Endothelial cell of umbilical vein (primary cell): ENCODE measurements around the gene EXO5. TPM values are rescaled to one million over a fixed set of nuclear protein-coding genes. Genes with fewer than 3 reads are reported as not detected.

Experiments
- BruUV-seq: library from RNA; stranded (reverse); fragments of 400-500 nt; replicated peaks from 2 replicates; lab custom pipeline; 2021; lab: Mats Ljungman, UMichigan
- CTCF ChIA-PET: fragments of 300-600, 350-600 bp; sonication (Branson Sonifier 250); formaldehyde crosslinking; loops from one replicate; lab custom pipeline; 2021; ENCODE audit warnings: antibody characterized with exemption, inconsistent platforms; lab: Charles Lee
- POLR2A ChIA-PET: fragments of 300-600, 350-600 bp; sonication (Branson Sonifier 250); formaldehyde crosslinking; loops from one replicate; lab custom pipeline; 2021; ENCODE audit warnings: antibody characterized with exemption, inconsistent platforms; lab: Charles Lee
- DNase-seq: peaks from one replicate; pipeline ENCODE4 v3.0.0-alpha.2; 2011; ENCODE audit warnings: low read depth, low spot score
- FAIRE-seq: peaks from 2 replicates; lab custom pipeline; 2011; peaks lifted over from hg19 to GRCh38; lab: Jason Lieb, UNC
- H2AFZ ChIP-seq: 2 replicates; pipeline ENCODE4 v1.6.0; 2012; ENCODE audit warnings: low read depth, low read length, control low read depth, inconsistent platforms
- H3K27ac ChIP-seq: 2 replicates; pipeline ENCODE4 v1.5.1; 2011; ENCODE audit warnings: low read depth, mild to moderate bottlenecking, control low read depth, low read length, moderate library complexity; ENCODE audit not compliant: insufficient read depth
- H3K27me3 ChIP-seq, 2 experiments: 2 replicates each; pipeline versions ENCODE4 v1.6.0 to v1.6.1; 2011; ENCODE audit warnings: low read length in 2 of 2, mixed read lengths in 1 of 2; ENCODE audit not compliant: control insufficient read depth in 2 of 2, insufficient read depth in 2 of 2
- H3K36me3 ChIP-seq, 2 experiments: 2 replicates in 1 of 2; 3 replicates in 1 of 2; pipeline ENCODE4 v1.5.1; 2011; ENCODE audit warnings: low read length in 2 of 2, mild to moderate bottlenecking in 1 of 2, moderate library complexity in 1 of 2; ENCODE audit not compliant: control insufficient read depth in 2 of 2, insufficient read depth in 2 of 2; ENCODE audit errors: extremely low read depth in 1 of 2
- H3K4me1 ChIP-seq: 3 replicates; pipeline ENCODE4 v1.5.1; 2011; ENCODE audit warnings: mild to moderate bottlenecking, low read length; ENCODE audit not compliant: control insufficient read depth, insufficient read depth; ENCODE audit errors: extremely low read depth
- H3K4me2 ChIP-seq: 2 replicates; pipeline ENCODE4 v1.6.1; 2011; ENCODE audit warnings: low read length, control low read depth, mixed read lengths; ENCODE audit not compliant: insufficient read depth
- H3K4me3 ChIP-seq, 3 experiments: fragments of 200-600 bp in 1 of 3; sonication (generic), shearing (Covaris generic) in 1 of 3; replicated peaks in 1 of 3; 2 replicates each; pipeline ENCODE4 v1.5.1; 2011 to 2016; ENCODE audit warnings: control low read depth in 3 of 3, low read length in 3 of 3, mild to moderate bottlenecking in 2 of 3, inconsistent platforms in 1 of 3, low read depth in 1 of 3, moderate library complexity in 1 of 3; ENCODE audit not compliant: insufficient read depth in 1 of 3
- H3K79me2 ChIP-seq: 2 replicates; pipeline ENCODE4 v1.6.0; 2012; ENCODE audit warnings: low read length, inconsistent platforms; ENCODE audit not compliant: control insufficient read depth, insufficient read depth
- H3K9ac ChIP-seq: replicated peaks from 2 replicates; pipeline ENCODE3; 2011; ENCODE audit warnings: low read length, control low read depth; ENCODE audit not compliant: insufficient read depth; ENCODE audit errors: extremely low read depth
- H3K9me1 ChIP-seq: replicated peaks from 3 replicates; pipeline ENCODE4 v1.6.0; 2011; ENCODE audit warnings: mild to moderate bottlenecking, low read length; ENCODE audit not compliant: control insufficient read depth, insufficient read depth; ENCODE audit errors: extremely low read depth
- H3K9me3 ChIP-seq: replicated peaks from 2 replicates; pipeline ENCODE4 v1.5.1; 2012; ENCODE audit warnings: low read length, inconsistent platforms; ENCODE audit not compliant: control insufficient read depth, insufficient read depth
- H4K20me1 ChIP-seq: replicated peaks from 2 replicates; pipeline ENCODE3; 2011; ENCODE audit warnings: mild to moderate bottlenecking, low read length; ENCODE audit not compliant: control insufficient read depth, insufficient read depth; ENCODE audit errors: extremely low read depth
- CTCF ChIP-seq, 2 donors: IDR thresholded peaks; 1 replicate in 1 of 2; 2 replicates in 1 of 2; pipeline ENCODE4 v1.5.1; 2011; ENCODE audit warnings: low read length in 2 of 2, mild to moderate bottlenecking in 2 of 2, moderate library complexity in 2 of 2, control low read depth in 1 of 2, inconsistent platforms in 1 of 2, low read depth in 1 of 2; ENCODE audit not compliant: insufficient read depth in 1 of 2; ENCODE audit errors: extremely low read depth in 1 of 2
- EZH2 ChIP-seq: IDR thresholded peaks from 2 replicates; pipeline ENCODE4 v1.6.1; 2012; ENCODE audit warnings: borderline replicate concordance, low read depth, mild to moderate bottlenecking, moderate library complexity, low read length, inconsistent platforms; ENCODE audit not compliant: severe bottlenecking
- FOS ChIP-seq: IDR thresholded peaks from 2 replicates; pipeline ENCODE4 v1.6.1; 2011; ENCODE audit warnings: mild to moderate bottlenecking, low read length, moderate library complexity, borderline replicate concordance; ENCODE audit not compliant: insufficient read depth
- GATA2 ChIP-seq: IDR thresholded peaks from 2 replicates; pipeline ENCODE4 v1.7.0; 2011; ENCODE audit warnings: low read depth, mild to moderate bottlenecking, moderate library complexity, mixed read lengths, low read length; ENCODE audit not compliant: insufficient read length, insufficient read depth
- JUN ChIP-seq: IDR thresholded peaks from 2 replicates; pipeline ENCODE4 v1.6.1; 2011; ENCODE audit warnings: borderline replicate concordance, low read depth; ENCODE audit not compliant: insufficient read length, insufficient read depth
- MYC ChIP-seq: IDR thresholded peaks from one replicate; pipeline ENCODE4 v1.6.1; 2011; ENCODE audit warnings: mild to moderate bottlenecking, low read depth, low read length
- POLR2A ChIP-seq: IDR thresholded peaks from 2 replicates; pipeline ENCODE4 v1.6.1; 2012; ENCODE audit warnings: low read depth, mild to moderate bottlenecking, control low read depth, low read length
- POLR2AphosphoS5 ChIP-seq: IDR thresholded peaks from 2 replicates; pipeline ENCODE4 v1.6.1; 2012; ENCODE audit warnings: low read depth, mild to moderate bottlenecking, control low read depth, low read length, moderate library complexity; ENCODE audit not compliant: insufficient read depth
- dilution Hi-C: fragments of 300-500 bp; cut with MboI; formaldehyde crosslinking; loops from one replicate; pipeline ENCODE4 v1.15.0; 2019; ENCODE audit warnings: low sequenced_read_pairs; ENCODE audit not compliant: extremely low pct_ligation_motif_present
- intact Hi-C: fragments of 100-400 bp; cut with micrococcal nuclease; formaldehyde crosslinking; loops from one replicate; pipeline ENCODE4 v1.10.0; 2022
- polyA plus RNA-seq, 4 experiments: library from polyadenylated mRNA; depleted of rRNA in 3 of 4; stranded (reverse) in 3 of 4; unstranded in 1 of 4; fragments of >200 nt; gene quantifications; 2 replicates each; pipeline versions ENCODE4 v1.2.1 to v1.2.3, GENCODE V29; 2011 to 2012; ENCODE audit warnings: missing spikeins in 1 of 4
- total RNA-seq: library from RNA; stranded (reverse); gene quantifications from 2 replicates; pipeline ENCODE4 v1.2.3, GENCODE V29; 2021
- TF ChIP-seq, protein P1 (sequence below): IDR thresholded peaks from 2 replicates; pipeline ENCODE4 v1.6.1; 2011; ENCODE audit not compliant: insufficient read depth, insufficient read length

The EXO5 gene
- total and polyA plus RNA-seq, 2 donors (not counting 3 experiments of a cell fraction or from before 2014, with no cell fraction given), result 7.0 to 13.0 TPM

- TF ChIP-seq GATA2, result no peak
- no peak for TF ChIP-seq FOS
- TF ChIP-seq, protein P1, sequence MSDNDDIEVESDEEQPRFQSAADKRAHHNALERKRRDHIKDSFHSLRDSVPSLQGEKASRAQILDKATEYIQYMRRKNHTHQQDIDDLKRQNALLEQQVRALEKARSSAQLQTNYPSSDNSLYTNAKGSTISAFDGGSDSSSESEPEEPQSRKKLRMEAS, result no peak
- no peak for TF ChIP-seq JUN
- TF ChIP-seq POLR2AphosphoS5, result no peak
- TF ChIP-seq EZH2, result no peak
- no peak for TF ChIP-seq POLR2A
- no peak for TF ChIP-seq CTCF (IDR thresholded peaks at IDR 0.05; ENCODE audit: extremely low read depth in 1 of 2, insufficient read depth in 1 of 2, low read depth in 1 of 2, low read length in 2 of 2)
- TF ChIP-seq MYC, result no peak
- no peak for FAIRE-seq
Measured at GRCh38 chr1:40564506-40564905, 55.9 kb downstream of the EXO5 start.

More at GRCh38 chr1:40564506-40564905, 55.9 kb downstream of the EXO5 start:
- POLR2A ChIA-PET, result no interaction called here
- Histone ChIP-seq H3K4me3 (no peak overlapping the region), H3K9ac (no peak overlapping the region), H3K27me3 (peaks cover 3 to 4% of the 10 kb centered on the region in 2 experiments), H3K36me3 (no peaks in the 10 kb centered on the region), H3K4me1 (no peaks in the 10 kb centered on the region), H2AFZ (no peak overlapping the region), H3K9me1 (no peaks in the 10 kb centered on the region), H4K20me1 (no peaks in the 10 kb centered on the region), H3K9me3 (no peaks in the 10 kb centered on the region), H3K4me2 (no peak overlapping the region), H3K79me2 (no peaks in the 10 kb centered on the region), H3K27ac (no peak overlapping the region)
- intact Hi-C loops, result no loop called here
- dilution Hi-C loops, result no loop called here
- CTCF ChIA-PET, result no interaction called here
- BruUV-seq, result no TSS peak
- DNase-seq, result no peak
